Body of pancreas (tissue), 4 donors: ENCODE measurements around the gene AKT3. TPM values are rescaled to one million over a fixed set of nuclear protein-coding genes. Genes with fewer than 3 reads are reported as not detected.

Experiments
- ATAC-seq: fragments of 150-250 bp; one replicate; pipeline ENCODE4 v1.9.1; 2016
- DNase-seq, 4 donors: peaks; one replicate each; pipeline ENCODE4 v3.0.0-alpha.2; 2019
- H3K27ac ChIP-seq, 4 donors: fragments of 200-600 bp; sonication (generic); 1 replicate in 3 of 4; 2 replicates in 1 of 4; pipeline versions ENCODE4 v1.5.1 to v1.6.1; 2016 to 2019; ENCODE audit warnings: mild to moderate bottlenecking in 1 of 4, mixed read lengths in 1 of 4, moderate library complexity in 1 of 4
- H3K27me3 ChIP-seq, 2 donors: fragments of 200-600 bp; sonication (generic); one replicate each; pipeline ENCODE4 v1.6.0; 2016; ENCODE audit warnings: mild to moderate bottlenecking in 1 of 2
- H3K36me3 ChIP-seq, 2 donors: fragments of 200-600 bp; sonication (generic); replicated peaks in 1 of 2; 2 replicates each; pipeline ENCODE4 v1.5.1; 2016; ENCODE audit warnings: low read depth in 2 of 2; ENCODE audit not compliant: insufficient read depth in 1 of 2
- H3K4me1 ChIP-seq: fragments of 200-600 bp; sonication (generic); one replicate; pipeline ENCODE4 v1.6.0; 2016
- H3K4me3 ChIP-seq, 2 donors: fragments of 200-600 bp; sonication (generic); 1 replicate in 1 of 2; 2 replicates in 1 of 2; pipeline ENCODE4 v1.5.1; 2016 to 2019
- H3K9me3 ChIP-seq, 3 donors: fragments of 200-600 bp; sonication (generic); 1 replicate in 2 of 3; 2 replicates in 1 of 3; pipeline ENCODE4 v1.5.1; 2016
- POLR2A ChIP-seq, 3 donors: fragments of 450-650 bp; IDR thresholded peaks; one replicate each; pipeline ENCODE4 v1.6.1; 2016; ENCODE audit warnings: antibody characterized with exemption in 3 of 3, mild to moderate bottlenecking in 2 of 3
- WGBS, 2 donors: methylation state at CpG; one replicate each; pipeline ENCODE4 v1.1.5; 2017; 5-methylcytosine and 5-hydroxymethylcytosine counted together
- intact Hi-C: fragments of 100-400 bp; cut with DNase I; formaldehyde crosslinking; loops from one replicate; pipeline ENCODE4 v1.15.1; 2023
- total RNA-seq, 2 donors: library from RNA; depleted of rRNA; stranded (reverse); fragments of >200 nt; gene quantifications; one replicate each; pipeline ENCODE4 v1.1.0, GENCODE V29; 2016
- TF ChIP-seq, protein P1 (sequence below), 7 experiments: fragments of 450-650 bp in 4 of 7; fragments of 200-600 bp in 3 of 7; sonication (generic) in 3 of 7; IDR thresholded peaks; one replicate each; pipeline ENCODE4 v1.5.1; 2016 to 2019; ENCODE audit warnings: antibody characterized with exemption in 7 of 7

AKT3 gene
- total RNA-seq, 2 donors from 2014 or later: 14.0 to 24.7 TPM

DNA sequence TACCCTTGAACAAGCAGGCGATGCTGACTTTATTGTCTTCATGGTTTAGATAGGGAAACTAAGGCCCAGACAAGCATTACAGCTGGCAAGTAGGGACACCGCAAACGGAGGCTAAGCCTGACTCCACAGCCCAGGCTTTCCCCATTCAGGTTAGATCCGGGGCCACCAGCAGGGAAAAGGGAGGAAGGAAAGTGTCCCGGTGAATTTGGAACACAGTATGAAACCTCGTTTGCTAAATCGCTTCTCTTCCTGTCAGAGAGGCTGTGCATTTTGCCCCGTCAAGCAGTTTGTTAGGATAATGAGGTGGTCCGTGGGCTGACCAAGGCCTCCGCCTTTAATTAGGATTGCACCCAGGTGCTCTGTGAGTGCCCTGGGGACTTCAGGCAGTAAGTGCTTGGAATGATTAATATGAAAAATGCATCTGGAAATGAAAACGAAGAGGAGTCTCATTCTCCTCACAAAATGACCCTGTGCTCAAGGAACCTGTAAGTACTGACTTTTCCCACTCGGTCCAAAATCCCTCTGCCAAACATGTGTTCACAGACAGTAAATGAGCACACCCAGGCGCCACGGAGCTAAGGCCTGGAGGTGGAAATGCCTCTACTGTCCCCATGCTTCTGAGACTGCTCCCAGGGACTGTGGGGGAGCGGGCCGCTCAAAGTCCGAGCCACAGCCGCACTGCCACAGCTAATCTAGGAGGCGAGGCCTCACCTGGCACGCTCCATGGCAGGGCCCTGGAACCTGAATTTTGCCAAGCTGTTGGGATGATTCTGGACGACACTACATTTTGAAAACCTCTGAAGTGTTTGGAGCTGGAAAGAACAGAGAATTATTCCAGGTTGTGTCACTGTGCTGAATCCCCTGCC, 360.1 kb downstream of the AKT3 start:
- no peaks in the 10 kb centered on the region for H3K9me3 ChIP-seq
- DNase-seq (no peak), ATAC-seq (no peak)
- H3K36me3 ChIP-seq: peaks cover 0 to 4% of the 10 kb centered on the region in 2 donors
- no peaks in the 10 kb centered on the region for H3K27me3 ChIP-seq
- no peaks in the 10 kb centered on the region for H3K4me1 ChIP-seq
- TF ChIP-seq, protein P1, sequence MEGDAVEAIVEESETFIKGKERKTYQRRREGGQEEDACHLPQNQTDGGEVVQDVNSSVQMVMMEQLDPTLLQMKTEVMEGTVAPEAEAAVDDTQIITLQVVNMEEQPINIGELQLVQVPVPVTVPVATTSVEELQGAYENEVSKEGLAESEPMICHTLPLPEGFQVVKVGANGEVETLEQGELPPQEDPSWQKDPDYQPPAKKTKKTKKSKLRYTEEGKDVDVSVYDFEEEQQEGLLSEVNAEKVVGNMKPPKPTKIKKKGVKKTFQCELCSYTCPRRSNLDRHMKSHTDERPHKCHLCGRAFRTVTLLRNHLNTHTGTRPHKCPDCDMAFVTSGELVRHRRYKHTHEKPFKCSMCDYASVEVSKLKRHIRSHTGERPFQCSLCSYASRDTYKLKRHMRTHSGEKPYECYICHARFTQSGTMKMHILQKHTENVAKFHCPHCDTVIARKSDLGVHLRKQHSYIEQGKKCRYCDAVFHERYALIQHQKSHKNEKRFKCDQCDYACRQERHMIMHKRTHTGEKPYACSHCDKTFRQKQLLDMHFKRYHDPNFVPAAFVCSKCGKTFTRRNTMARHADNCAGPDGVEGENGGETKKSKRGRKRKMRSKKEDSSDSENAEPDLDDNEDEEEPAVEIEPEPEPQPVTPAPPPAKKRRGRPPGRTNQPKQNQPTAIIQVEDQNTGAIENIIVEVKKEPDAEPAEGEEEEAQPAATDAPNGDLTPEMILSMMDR (IDR thresholded peaks at IDR 0.05): no peak
- no peak for TF ChIP-seq POLR2A (IDR thresholded peaks at IDR 0.05)
- WGBS, 2 donors: 83 to 90% methylated on average over 21 of the region's 21 CpGs
- no peak overlapping the region for H3K27ac ChIP-seq
- intact Hi-C loops: no loop called here
- no peak overlapping the region for H3K4me3 ChIP-seq

DNA sequence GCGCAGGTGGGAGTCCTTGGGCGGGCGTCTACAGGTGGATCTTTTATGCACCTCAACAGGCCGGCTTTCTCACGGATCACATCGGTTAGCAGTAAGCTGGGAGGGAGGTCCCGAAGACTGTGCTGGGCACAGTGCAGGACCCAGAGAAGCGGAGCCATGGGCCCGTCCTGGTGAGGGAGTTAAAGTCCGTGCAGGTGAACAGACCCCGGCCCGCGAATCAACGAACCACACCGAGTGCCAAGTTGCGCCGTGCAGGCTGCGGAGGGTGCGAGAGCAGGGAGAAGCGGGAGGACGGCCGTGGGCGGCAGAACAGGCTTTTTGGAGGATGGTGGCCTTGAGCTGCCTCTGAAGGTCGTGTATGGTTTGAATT, 360.9 kb downstream of the AKT3 start:
- no peaks in the 10 kb centered on the region for H3K9me3 ChIP-seq
- WGBS, 2 donors: 91 to 92% methylated on average over 22 to 23 of the region's 24 CpGs
- ATAC-seq: no peak
- no peak for DNase-seq
- no peaks in the 10 kb centered on the region for H3K27me3 ChIP-seq
- peaks cover 0 to 4% of the 10 kb centered on the region in 2 donors for H3K36me3 ChIP-seq
- H3K4me3 ChIP-seq: no peak overlapping the region
- TF ChIP-seq POLR2A (IDR thresholded peaks at IDR 0.05): no peak
- TF ChIP-seq, protein P1 (IDR thresholded peaks at IDR 0.05): no peak
- intact Hi-C loops: no loop called here
- H3K4me1 ChIP-seq: no peaks in the 10 kb centered on the region
- H3K27ac ChIP-seq: no peak overlapping the region

DNA sequence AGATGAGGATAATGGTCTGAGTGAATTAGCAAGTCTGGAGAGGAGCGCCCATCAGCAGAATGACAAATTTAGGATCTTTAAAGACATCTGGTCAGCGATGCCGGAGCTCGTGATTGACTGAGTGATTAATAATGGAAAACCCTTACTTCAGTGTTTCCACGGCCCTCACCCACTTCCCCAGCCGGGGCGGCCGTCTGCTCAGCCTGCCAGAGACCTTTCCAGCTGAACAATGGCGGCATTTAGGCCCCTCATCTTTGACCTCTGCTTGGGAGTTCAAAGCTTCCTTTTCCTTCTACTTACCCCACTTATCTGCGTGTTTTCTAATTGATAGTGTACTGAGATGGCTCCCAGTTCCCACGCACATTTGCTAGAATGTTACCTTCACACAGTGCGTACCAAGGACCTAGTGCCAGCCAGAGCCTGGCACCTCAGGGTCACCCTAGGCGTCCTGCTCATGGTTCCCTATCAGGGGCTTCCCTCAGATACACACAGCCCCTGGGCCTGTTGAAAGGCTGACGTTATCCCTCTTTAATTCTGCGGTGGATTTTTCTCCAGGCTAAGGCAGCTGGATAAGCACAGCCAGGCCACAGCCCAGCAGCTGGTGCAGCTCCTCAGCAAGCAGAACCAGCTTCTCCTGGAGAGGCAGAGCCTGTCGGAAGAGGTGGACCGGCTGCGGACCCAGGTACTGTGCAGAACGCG, 361.4 kb downstream of the AKT3 start:
- Histone ChIP-seq H3K9me3 (no peaks in the 10 kb centered on the region), H3K4me3 (no peak overlapping the region), H3K27me3 (no peaks in the 10 kb centered on the region), H3K36me3 (peaks cover 0 to 4% of the 10 kb centered on the region in 2 donors), H3K4me1 (no peaks in the 10 kb centered on the region), H3K27ac (no peak overlapping the region)
- ATAC-seq: no peak
- 88 to 89% methylated on average over 12 to 20 of the region's 20 CpGs for WGBS, 2 donors
- DNase-seq: no peak
- no peak for TF ChIP-seq POLR2A (IDR thresholded peaks at IDR 0.05)
- TF ChIP-seq, protein P1 (IDR thresholded peaks at IDR 0.05): no peak
- intact Hi-C loops: no loop called here

DNA sequence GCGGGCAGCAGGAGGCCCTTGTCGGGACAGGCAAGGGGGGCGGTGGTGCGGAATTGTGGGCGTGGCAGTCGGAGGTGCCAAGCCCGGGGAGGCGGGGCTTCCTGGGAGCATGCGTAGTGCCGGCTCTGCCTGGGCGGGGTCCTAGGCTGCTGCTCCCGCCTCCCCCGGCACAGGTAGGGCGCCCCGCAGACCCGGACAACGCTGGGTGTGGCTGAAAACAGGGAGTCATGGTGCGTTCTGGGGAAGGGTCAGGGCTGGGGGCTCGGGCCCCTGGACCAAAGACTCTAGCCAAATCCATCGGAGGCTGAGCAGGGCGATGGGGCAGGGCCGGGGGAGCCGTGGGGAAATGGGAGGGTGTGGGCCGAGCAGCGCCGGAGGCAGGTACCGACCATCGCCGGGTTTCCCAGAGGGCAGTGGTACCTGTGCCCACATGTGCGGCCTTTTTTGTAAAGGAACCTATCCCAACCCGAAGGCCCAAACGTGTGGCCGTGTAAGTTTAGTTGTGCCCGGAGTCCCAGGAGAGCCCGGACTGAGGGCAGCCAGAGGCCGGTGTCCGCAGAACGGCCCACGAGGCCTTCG, 362.3 kb downstream of the AKT3 start:
- H3K4me3 ChIP-seq: no peak overlapping the region
- no peak overlapping the region for H3K27ac ChIP-seq
- TF ChIP-seq POLR2A (IDR thresholded peaks at IDR 0.05): no peak
- TF ChIP-seq, protein P1 (IDR thresholded peaks at IDR 0.05): no peak
- H3K27me3 ChIP-seq: no peaks in the 10 kb centered on the region
- intact Hi-C loops: no loop called here
- WGBS, 2 donors: 88 to 97% methylated on average over 28 to 35 of the region's 40 CpGs
- no peak for DNase-seq
- H3K4me1 ChIP-seq: peaks cover 1% of the 10 kb centered on the region
- peaks cover 0 to 4% of the 10 kb centered on the region in 2 donors for H3K36me3 ChIP-seq
- ATAC-seq: no peak
- no peaks in the 10 kb centered on the region for H3K9me3 ChIP-seq
